Upper lobe of left lung (tissue), 6 donors: ENCODE data around the gene CCDC89. TPM values are rescaled to one million over a fixed set of nuclear protein-coding genes. Genes with fewer than 3 reads are reported as not detected.
A peak's percentile ranks its signal among the peaks of the same experiment; 100 is the strongest.

Experiments used
- ATAC-seq, 2 donors: fragments of 200-7000 bp; cut with Tn5 transposase; one replicate each; pipeline ENCODE4 v1.9.1; 2022; ENCODE audit warnings: mild to moderate bottlenecking in 2 of 2, moderate library complexity in 2 of 2; ENCODE audit not compliant: low FRiP score in 2 of 2
- DNase-seq, 2 donors: peaks; one replicate each; pipeline ENCODE4 v3.0.0-alpha.2; 2019 to 2020
- H3K27ac ChIP-seq, 4 donors: fragments of 200-600 bp; sonication (generic); one replicate each; pipeline ENCODE4 v1.5.1; 2016 to 2019
- H3K27me3 ChIP-seq, 4 donors: fragments of 200-600 bp; sonication (generic); one replicate each; pipeline ENCODE4 v1.5.1; 2017 to 2019
- H3K36me3 ChIP-seq, 4 donors: fragments of 200-600 bp; sonication (generic); one replicate each; pipeline ENCODE4 v1.5.1; 2016 to 2019
- H3K4me1 ChIP-seq, 4 donors: fragments of 200-600 bp; sonication (generic); one replicate each; pipeline ENCODE4 v1.5.1; 2018 to 2019
- H3K4me3 ChIP-seq, 4 donors: fragments of 200-600 bp; sonication (generic); one replicate each; pipeline ENCODE4 v1.5.1; 2017 to 2019; ENCODE audit warnings: mild to moderate bottlenecking in 2 of 4, moderate library complexity in 1 of 4
- H3K9me3 ChIP-seq, 4 donors: fragments of 200-600 bp; sonication (generic); one replicate each; pipeline ENCODE4 v1.5.1; 2018 to 2019
- EP300 ChIP-seq, 4 donors: sonication (generic); formaldehyde crosslinking; IDR thresholded peaks; one replicate each; pipeline ENCODE4 v1.5.1; 2017; ENCODE audit warnings: antibody characterized with exemption in 4 of 4, control low read depth in 2 of 4
- POLR2A ChIP-seq, 4 donors: fragments of 450-650 bp; IDR thresholded peaks; one replicate each; pipeline ENCODE4 v1.5.1; 2016 to 2017; ENCODE audit warnings: antibody characterized with exemption in 4 of 4, mild to moderate bottlenecking in 2 of 4
- POLR2AphosphoS5 ChIP-seq, 2 donors: sonication (generic); formaldehyde crosslinking; IDR thresholded peaks; one replicate each; pipeline ENCODE4 v1.5.1; 2017; ENCODE audit warnings: antibody characterized with exemption in 2 of 2
- WGBS, 2 donors: methylation state at CpG; one replicate each; pipeline ENCODE4 v1.1.5; 2017 to 2018; 5-methylcytosine and 5-hydroxymethylcytosine counted together
- total RNA-seq, 6 donors: library from RNA; depleted of rRNA in 4 of 6; stranded (reverse); fragments of >200 nt in 4 of 6; gene quantifications; one replicate each; pipeline versions ENCODE4 v1.1.0 to v1.2.1, GENCODE V29; 2016 to 2021
- TF ChIP-seq, protein P1 (sequence below), 6 experiments: fragments of 450-650 bp in 4 of 6; fragments of 200-600 bp in 2 of 6; sonication (generic) in 2 of 6; IDR thresholded peaks; one replicate each; pipeline ENCODE4 v1.5.1; 2016 to 2019; ENCODE audit warnings: antibody characterized with exemption in 6 of 6
- donor health status: DM: no; HTN: no; CAD: no; lungs with moderate emphysema.
- donor health status: DM: no; HTN: yes; CAD: no; lungs with severe emphysema.

Gene CCDC89
- total RNA-seq, 6 donors from 2014 or later: 0.46 to 14.7 (median 2.8) TPM

DNA sequence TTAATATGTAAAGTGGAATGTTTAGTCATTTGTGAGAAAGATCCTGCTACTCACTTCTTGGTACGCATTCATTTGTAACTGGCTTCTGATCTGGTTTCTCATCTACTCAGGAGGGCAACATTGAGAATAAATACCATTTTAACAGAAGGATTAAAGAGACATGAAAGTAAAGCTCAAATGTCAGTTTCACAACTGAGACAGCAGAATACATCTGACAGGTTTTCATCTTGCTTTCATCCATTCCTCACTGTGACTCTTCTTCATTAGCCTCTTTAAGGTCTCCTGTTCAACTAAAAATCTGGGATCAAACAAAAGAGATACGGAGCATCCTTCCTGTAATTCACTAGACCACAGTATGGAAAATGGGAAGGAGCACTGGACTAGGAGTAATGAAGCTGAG, 31.4 kb upstream of the CCDC89 start:
- H3K4me1 ChIP-seq: no peaks in the 10 kb centered on the region
- ATAC-seq: no peak
- TF ChIP-seq POLR2AphosphoS5 (IDR thresholded peaks at IDR 0.05) (no peak), EP300 (IDR thresholded peaks at IDR 0.05) (no peak), POLR2A (IDR thresholded peaks at IDR 0.05) (no peak)
- TF ChIP-seq, protein P1, sequence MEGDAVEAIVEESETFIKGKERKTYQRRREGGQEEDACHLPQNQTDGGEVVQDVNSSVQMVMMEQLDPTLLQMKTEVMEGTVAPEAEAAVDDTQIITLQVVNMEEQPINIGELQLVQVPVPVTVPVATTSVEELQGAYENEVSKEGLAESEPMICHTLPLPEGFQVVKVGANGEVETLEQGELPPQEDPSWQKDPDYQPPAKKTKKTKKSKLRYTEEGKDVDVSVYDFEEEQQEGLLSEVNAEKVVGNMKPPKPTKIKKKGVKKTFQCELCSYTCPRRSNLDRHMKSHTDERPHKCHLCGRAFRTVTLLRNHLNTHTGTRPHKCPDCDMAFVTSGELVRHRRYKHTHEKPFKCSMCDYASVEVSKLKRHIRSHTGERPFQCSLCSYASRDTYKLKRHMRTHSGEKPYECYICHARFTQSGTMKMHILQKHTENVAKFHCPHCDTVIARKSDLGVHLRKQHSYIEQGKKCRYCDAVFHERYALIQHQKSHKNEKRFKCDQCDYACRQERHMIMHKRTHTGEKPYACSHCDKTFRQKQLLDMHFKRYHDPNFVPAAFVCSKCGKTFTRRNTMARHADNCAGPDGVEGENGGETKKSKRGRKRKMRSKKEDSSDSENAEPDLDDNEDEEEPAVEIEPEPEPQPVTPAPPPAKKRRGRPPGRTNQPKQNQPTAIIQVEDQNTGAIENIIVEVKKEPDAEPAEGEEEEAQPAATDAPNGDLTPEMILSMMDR (IDR thresholded peaks at IDR 0.05): no peak
- no peak overlapping the region for H3K27ac ChIP-seq
- no peaks in the 10 kb centered on the region for H3K9me3 ChIP-seq
- no peaks in the 10 kb centered on the region for H3K27me3 ChIP-seq
- no peaks in the 10 kb centered on the region for H3K36me3 ChIP-seq
- no peak for DNase-seq
- WGBS, 2 donors: 79 to 86% methylated on average over 2 of the region's 2 CpGs
- H3K4me3 ChIP-seq: no peak overlapping the region

GRCh38 chr11:85712953-85713352, 27.0 kb upstream of the CCDC89 start:
- TF ChIP-seq, protein P1 (IDR thresholded peaks at IDR 0.05): no peak
- TF ChIP-seq POLR2AphosphoS5 (IDR thresholded peaks at IDR 0.05) (no peak), POLR2A (IDR thresholded peaks at IDR 0.05) (no peak), EP300 (IDR thresholded peaks at IDR 0.05) (no peak)
- no peaks in the 10 kb centered on the region for H3K27me3 ChIP-seq
- H3K4me1 ChIP-seq: no peaks in the 10 kb centered on the region
- ATAC-seq (no peak), DNase-seq (no peak)
- H3K9me3 ChIP-seq: no peaks in the 10 kb centered on the region
- H3K4me3 ChIP-seq: no peak overlapping the region
- H3K27ac ChIP-seq: no peak overlapping the region
- no peaks in the 10 kb centered on the region for H3K36me3 ChIP-seq
- WGBS, 2 donors: 89 to 94% methylated on average over 3 of the region's 3 CpGs

GRCh38 chr11:85710917-85711316, 24.9 kb upstream of the CCDC89 start:
- TF ChIP-seq EP300 (IDR thresholded peaks at IDR 0.05) (no peak), POLR2A (IDR thresholded peaks at IDR 0.05) (no peak), POLR2AphosphoS5 (IDR thresholded peaks at IDR 0.05) (no peak)
- TF ChIP-seq, protein P1 (IDR thresholded peaks at IDR 0.05): no peak
- no peak overlapping the region for H3K4me3 ChIP-seq
- no peaks in the 10 kb centered on the region for H3K4me1 ChIP-seq
- no peak for ATAC-seq
- H3K9me3 ChIP-seq: no peaks in the 10 kb centered on the region
- no peak overlapping the region for H3K27ac ChIP-seq
- H3K36me3 ChIP-seq: no peaks in the 10 kb centered on the region
- 58 to 63% methylated on average over 5 of the region's 5 CpGs for WGBS, 2 donors
- DNase-seq: no peak
- no peaks in the 10 kb centered on the region for H3K27me3 ChIP-seq

DNA sequence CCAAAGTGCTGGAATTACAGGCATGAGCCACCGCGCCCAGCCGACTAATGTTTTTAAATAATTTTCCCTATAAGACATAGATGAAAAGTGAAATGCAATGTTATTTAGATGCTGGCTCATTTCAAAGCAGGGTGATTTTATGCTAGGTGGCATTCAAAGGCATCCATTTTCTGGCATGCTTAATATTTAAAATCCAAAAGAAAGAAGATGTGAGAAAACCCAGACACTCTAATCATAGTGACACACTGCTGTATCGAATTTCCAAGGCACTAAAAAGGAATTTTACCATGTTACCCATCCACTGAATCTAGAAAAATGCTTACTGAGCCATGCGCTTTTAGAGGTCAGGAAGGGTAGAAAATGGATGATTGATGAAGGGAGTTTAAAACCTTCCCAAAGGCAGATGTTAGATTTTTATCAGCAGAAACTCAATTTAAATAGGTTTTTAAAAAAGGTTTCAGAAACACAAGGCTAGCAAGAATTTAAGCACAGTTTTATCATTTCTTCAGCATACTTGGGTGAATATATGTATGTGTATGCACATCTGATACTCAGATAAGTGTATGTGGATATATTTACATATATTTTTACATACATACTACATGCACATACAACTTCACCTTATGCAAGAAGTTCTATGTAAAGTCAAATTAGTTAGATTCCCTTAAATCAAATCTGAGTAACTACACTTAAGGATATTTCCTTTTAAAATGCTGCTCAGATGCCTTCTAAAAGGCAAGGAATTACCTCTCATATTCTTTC, 24.1 kb upstream of the CCDC89 start:
- H3K27ac ChIP-seq: no peak overlapping the region
- TF ChIP-seq POLR2AphosphoS5 (IDR thresholded peaks at IDR 0.05) (no peak), EP300 (IDR thresholded peaks at IDR 0.05) (no peak)
- H3K9me3 ChIP-seq: no peaks in the 10 kb centered on the region
- ATAC-seq (no peak), DNase-seq (no peak)
- no peak overlapping the region for H3K4me3 ChIP-seq
- WGBS, 2 donors: 87 to 92% methylated on average over 5 of the region's 5 CpGs
- H3K36me3 ChIP-seq: no peaks in the 10 kb centered on the region
- no peaks in the 10 kb centered on the region for H3K27me3 ChIP-seq
- H3K4me1 ChIP-seq: no peaks in the 10 kb centered on the region

DNA sequence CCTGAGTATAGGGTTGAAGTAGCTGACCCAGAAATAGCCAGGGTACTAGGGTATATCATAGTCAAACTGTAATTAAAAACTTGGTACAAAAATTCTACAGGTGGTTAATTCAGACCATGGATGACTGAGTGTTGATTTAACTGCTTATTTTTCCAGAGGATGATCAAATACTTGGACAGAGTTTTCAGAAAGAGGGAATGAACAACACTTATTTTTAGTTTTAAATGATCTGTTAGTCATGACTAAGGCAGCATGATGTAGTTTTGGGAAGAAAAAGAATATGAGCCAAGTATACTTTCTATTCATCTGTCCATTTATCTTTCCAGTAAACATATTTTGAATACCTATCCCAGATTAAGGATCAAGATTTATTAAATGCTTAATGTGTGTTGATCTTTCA, 19.8 kb upstream of the CCDC89 start:
- no peaks in the 10 kb centered on the region for H3K4me1 ChIP-seq
- no peaks in the 10 kb centered on the region for H3K36me3 ChIP-seq
- TF ChIP-seq EP300 (IDR thresholded peaks at IDR 0.05) (no peak), POLR2AphosphoS5 (IDR thresholded peaks at IDR 0.05) (no peak), POLR2A (IDR thresholded peaks at IDR 0.05) (no peak)
- TF ChIP-seq, protein P1 (IDR thresholded peaks at IDR 0.05): no peak
- no peak for DNase-seq
- no peak overlapping the region for H3K4me3 ChIP-seq
- H3K27ac ChIP-seq: no peak overlapping the region
- peak in 1 of 2 donors; percentile 53 for ATAC-seq
- no peaks in the 10 kb centered on the region for H3K27me3 ChIP-seq
- H3K9me3 ChIP-seq: no peaks in the 10 kb centered on the region
